GM12865 (cell line): ENCODE measurements around the gene DTNBP1.

Experiments
- DNase-seq: peaks from one replicate; pipeline ENCODE4 v3.0.0; 2010; ENCODE audit warnings: low read depth
- H3K4me3 ChIP-seq: 2 replicates; pipeline ENCODE4 v1.5.1; 2011; ENCODE audit warnings: mild to moderate bottlenecking, low read depth, low read length, control low read depth
- TF ChIP-seq, protein P1 (sequence below): IDR thresholded peaks from 2 replicates; pipeline ENCODE4 v1.5.1; 2011; ENCODE audit warnings: low read length, control low read depth, low read depth, inconsistent platforms; ENCODE audit not compliant: insufficient read depth; ENCODE audit errors: missing control alignments

DTNBP1 gene

DNA sequence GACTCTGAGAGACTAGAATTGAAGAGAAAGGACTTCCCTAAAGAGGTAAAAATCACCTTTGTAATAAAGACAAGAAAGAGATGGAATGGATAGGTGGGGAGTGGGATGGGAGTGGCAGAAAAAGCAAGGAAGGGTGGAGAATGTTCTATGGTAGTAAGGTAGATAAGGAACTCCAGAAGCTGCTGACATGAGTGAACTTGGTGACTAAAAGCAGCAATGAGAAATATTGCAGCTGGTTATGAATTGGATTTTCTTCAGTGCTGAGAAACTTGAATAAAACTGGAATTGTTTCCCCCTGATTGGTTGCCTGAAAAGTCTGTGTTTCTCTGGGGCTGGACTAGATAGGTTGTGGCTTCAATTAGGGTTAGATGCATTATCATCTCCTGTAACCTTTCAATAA, 15.7 kb upstream of the DTNBP1 start:
- DNase-seq = no peak
- TF ChIP-seq, protein P1, sequence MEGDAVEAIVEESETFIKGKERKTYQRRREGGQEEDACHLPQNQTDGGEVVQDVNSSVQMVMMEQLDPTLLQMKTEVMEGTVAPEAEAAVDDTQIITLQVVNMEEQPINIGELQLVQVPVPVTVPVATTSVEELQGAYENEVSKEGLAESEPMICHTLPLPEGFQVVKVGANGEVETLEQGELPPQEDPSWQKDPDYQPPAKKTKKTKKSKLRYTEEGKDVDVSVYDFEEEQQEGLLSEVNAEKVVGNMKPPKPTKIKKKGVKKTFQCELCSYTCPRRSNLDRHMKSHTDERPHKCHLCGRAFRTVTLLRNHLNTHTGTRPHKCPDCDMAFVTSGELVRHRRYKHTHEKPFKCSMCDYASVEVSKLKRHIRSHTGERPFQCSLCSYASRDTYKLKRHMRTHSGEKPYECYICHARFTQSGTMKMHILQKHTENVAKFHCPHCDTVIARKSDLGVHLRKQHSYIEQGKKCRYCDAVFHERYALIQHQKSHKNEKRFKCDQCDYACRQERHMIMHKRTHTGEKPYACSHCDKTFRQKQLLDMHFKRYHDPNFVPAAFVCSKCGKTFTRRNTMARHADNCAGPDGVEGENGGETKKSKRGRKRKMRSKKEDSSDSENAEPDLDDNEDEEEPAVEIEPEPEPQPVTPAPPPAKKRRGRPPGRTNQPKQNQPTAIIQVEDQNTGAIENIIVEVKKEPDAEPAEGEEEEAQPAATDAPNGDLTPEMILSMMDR = no peak

DNA sequence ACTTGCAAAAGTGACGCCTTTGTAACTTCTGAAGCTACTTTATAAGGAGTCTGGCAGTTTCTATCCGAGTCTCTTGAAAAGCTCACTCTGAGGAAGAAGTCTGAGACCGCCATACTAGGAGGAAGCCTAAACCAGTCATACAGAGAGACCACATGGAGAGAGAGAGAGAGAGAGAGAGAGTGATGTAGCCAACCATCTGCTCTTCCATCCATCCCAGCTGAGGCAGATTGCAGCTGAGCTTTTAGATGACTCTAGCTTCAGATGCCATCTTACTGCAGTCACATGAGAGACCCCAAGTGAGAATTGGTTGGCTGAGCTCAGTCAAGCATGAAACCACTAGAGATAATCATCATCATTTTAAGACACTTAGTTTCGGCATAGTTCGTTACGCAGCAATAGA, 15.0 kb upstream of the DTNBP1 start:
- no peak overlapping the region for H3K4me3 ChIP-seq
- TF ChIP-seq, protein P1 = no peak

More for the DNA sequence above, 15.7 kb upstream of the DTNBP1 start:
- H3K4me3 ChIP-seq = no peak overlapping the region

DNA sequence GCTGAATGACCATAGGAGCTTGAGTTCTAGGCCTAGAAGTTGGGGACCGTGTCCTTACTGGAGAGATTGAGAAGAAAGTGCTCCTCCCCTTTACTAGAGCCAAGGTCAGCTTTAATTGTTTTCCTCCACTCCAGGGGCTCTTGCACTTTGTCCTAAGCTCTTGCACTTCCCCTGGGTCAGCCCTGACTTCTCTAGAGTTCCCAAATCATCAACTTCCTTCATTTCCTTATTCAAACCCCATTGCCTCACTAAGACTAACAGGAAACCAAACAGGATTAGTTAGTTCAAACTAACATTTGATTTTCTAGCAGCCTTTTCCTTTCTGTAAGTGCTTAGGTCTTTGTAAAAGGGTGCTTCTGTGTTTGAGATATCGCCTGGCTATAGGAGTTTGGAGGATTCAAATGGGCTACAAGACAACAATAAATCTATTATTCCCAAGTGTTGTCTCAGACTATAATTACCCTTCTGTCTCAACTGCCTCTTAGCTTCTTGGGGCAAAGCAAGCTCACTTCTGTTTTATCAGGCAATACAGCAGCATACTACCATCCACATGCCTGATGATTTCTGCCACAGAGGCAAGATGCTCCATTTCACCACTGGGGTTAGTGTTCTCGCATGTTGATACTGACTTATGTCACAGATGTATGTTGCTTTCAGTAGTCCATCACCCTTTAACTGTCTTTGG, 12.8 kb upstream of the DTNBP1 start:
- TF ChIP-seq, protein P1 = no peak
- no peak for DNase-seq
- no peak overlapping the region for H3K4me3 ChIP-seq

More for the DNA sequence above, 15.0 kb upstream of the DTNBP1 start:
- DNase-seq = peak; percentile 44

DNA sequence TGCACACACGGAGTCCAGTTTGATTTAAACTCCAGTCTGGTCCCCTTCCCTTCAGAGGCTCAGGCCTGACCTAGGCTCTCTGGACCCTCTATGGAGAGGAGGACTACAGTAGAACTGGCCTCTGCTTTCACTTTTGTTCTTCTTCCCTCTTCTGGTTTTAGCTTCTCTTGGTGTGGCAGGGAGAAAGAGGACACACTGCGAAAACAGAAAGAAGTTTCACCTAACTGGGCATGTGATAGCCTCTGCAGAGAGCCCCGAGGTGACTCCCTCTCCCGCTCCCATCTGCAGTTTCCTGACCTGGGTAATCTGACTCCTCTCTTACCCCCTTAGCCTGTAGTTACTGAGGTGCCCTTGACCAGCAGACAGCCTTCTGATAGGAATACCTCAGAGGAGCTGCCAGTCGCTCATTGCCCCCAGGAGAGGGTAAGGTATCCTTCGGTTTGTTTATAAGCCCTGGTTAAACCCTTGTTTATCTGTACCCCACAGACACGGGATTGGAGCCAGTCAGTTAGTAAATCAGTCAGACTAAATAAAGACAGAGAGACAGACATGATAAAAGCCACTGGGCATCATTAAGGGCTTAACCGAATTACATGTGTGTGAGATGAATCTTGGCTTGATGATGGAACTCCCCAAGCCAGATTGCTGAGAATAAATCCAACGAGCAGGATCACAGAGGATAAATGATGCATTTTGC, 12.0 kb upstream of the DTNBP1 start:
- DNase-seq = no peak
- TF ChIP-seq, protein P1 = no peak
- no peak overlapping the region for H3K4me3 ChIP-seq

DNA sequence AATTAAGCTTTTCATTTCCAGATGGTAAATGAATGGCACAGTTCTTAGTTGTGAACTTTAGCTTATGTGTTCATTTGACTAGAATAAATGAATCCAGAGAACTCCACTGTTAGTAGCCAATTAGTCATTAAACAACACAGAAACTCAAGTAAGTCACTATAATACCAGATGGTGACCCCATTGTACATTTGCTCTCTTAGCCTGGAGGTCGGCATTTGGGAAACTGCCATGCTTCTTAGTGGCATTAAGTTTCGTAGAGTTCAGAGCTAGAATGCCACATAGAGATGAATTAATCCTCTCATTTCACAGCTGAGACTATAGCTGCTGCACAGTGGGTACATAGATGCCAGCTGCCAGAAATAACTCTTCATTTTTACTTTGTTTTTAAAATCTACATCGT, 10.8 kb upstream of the DTNBP1 start:
- TF ChIP-seq, protein P1 = no peak
- no peak for DNase-seq
- no peak overlapping the region for H3K4me3 ChIP-seq

DNA sequence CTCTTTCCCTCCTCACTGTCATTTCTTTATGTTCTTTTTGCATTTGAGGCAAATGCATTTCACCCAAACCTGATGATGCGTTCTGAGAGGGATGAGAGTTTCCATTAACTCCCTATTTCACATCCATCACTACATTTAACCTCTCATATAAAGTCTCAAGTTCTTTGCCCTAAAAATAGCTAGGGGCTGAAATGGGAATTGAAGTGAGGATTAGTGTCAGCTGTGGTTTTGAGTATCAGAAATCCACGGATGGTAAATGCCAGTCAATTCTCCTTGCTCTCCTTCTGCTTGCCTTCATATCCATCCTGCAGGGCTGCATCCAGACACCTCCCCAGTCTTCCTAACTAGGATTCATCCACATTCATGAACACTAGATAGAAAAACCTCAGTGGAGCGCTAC, 10.0 kb upstream of the DTNBP1 start:
- TF ChIP-seq, protein P1 = no peak
- no peak for DNase-seq
- no peak overlapping the region for H3K4me3 ChIP-seq
